Hematopoietic multipotent progenitor cell treated with erythropoietin and hydrocortisone succinate and interleukin-3 and kit ligand, for 15 days (in vitro differentiated cells): ENCODE results near the gene RHOT2.
A peak's percentile ranks its signal among the peaks of the same experiment; 100 is the strongest.
"Not testable (repeated sequence)": the region's sequence is repeated elsewhere in the genome, so short reads cannot be mapped to it uniquely, and the experiment has no call there.

ENCODE experiments used
- DNase-seq: peaks from one replicate; pipeline ENCODE4 v3.0.0-alpha.2; 2015; ENCODE audit warnings: low spot score

The RHOT2 gene

GRCh38 chr16:681746-682427 is 14.0 kb downstream of the RHOT2 start:
- DNase-seq: no peak

- no peak for DNase-seq
Measured at GRCh38 chr16:682493-683395, 14.8 kb downstream of the RHOT2 start.

GRCh38 chr16:683396-684070 is 15.6 kb downstream of the RHOT2 start:
- DNase-seq: no peak

GRCh38 chr16:684071-684794 is 16.3 kb downstream of the RHOT2 start, which contains the start of gene JMJD8:
Gene JMJD8 (minus strand): TSS chr16:684334. CDS start chr16:684319, 15 bp downstream.
- DNase-seq: peak; percentile 97

GRCh38 chr16:684961-685696 is 17.2 kb downstream of the RHOT2 start:
- DNase-seq: no peak

GRCh38 chr16:685967-686366 is 18.0 kb downstream of the RHOT2 start:
- peak; percentile 59 for DNase-seq

- no peak for DNase-seq
Measured at GRCh38 chr16:686459-687260, 18.7 kb downstream of the RHOT2 start.

- no peak for DNase-seq
Measured at GRCh38 chr16:687499-687898, 19.6 kb downstream of the RHOT2 start.

GRCh38 chr16:689175-689897 is 21.4 kb downstream of the RHOT2 start:
- no peak for DNase-seq

- not testable (repeated sequence) for DNase-seq
Measured at GRCh38 chr16:691242-691641, 23.3 kb downstream of the RHOT2 start.

GRCh38 chr16:692356-693108 is 24.6 kb downstream of the RHOT2 start:
- no peak for DNase-seq

- DNase-seq: no peak
Measured at GRCh38 chr16:693364-693763, 25.4 kb downstream of the RHOT2 start.

- no peak for DNase-seq
Measured at GRCh38 chr16:693766-694165, 25.8 kb downstream of the RHOT2 start.

GRCh38 chr16:694187-694862 is 26.4 kb downstream of the RHOT2 start:
- no peak for DNase-seq

- no peak for DNase-seq
Measured at GRCh38 chr16:694863-695354, 27.0 kb downstream of the RHOT2 start.

GRCh38 chr16:695355-696089 is 27.6 kb downstream of the RHOT2 start:
- no peak for DNase-seq

- DNase-seq: no peak
Measured at GRCh38 chr16:698911-699671, 31.2 kb downstream of the RHOT2 start.
